Measurements from ENCODE around the gene CTRL.

DNA sequence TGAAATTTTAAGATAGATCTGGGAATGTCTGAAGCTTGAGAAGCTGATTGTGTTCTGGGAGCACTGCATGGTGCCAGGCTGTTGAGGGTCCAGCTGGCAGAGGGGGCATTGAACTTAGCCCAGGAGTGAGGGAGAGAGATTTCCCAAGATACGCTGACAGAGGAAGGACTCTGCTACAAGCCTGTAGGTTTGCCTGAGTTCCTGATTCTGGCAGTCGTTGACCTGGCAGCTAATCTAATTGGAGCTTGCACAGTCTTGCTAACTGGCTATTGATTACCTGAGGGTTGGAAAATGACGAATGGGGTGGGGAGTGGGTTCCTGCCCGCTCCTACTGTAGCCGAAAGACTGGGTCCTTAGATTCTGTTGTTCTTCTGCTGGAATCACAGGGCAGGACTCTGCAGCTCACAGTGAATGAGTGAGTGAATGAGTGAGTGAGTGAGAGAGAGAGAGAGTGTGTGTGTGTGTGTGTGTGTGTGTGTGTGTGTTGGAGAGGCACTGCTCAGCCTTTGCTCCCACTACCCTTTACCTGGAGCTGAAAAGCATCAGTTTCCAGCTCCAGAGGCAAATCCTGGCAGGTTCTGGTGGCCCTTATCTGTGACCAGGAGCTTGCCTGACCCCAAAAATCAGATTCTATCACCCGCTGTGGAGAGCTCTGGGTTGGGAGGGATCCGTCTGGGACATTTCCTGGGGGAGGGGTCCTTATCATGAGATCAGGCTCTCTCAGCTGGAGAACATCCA lies 16.7 kb downstream of the CTRL start:
- TF ChIP-seq, protein P1, sequence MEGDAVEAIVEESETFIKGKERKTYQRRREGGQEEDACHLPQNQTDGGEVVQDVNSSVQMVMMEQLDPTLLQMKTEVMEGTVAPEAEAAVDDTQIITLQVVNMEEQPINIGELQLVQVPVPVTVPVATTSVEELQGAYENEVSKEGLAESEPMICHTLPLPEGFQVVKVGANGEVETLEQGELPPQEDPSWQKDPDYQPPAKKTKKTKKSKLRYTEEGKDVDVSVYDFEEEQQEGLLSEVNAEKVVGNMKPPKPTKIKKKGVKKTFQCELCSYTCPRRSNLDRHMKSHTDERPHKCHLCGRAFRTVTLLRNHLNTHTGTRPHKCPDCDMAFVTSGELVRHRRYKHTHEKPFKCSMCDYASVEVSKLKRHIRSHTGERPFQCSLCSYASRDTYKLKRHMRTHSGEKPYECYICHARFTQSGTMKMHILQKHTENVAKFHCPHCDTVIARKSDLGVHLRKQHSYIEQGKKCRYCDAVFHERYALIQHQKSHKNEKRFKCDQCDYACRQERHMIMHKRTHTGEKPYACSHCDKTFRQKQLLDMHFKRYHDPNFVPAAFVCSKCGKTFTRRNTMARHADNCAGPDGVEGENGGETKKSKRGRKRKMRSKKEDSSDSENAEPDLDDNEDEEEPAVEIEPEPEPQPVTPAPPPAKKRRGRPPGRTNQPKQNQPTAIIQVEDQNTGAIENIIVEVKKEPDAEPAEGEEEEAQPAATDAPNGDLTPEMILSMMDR (IDR thresholded peaks at IDR 0.05) = no peak
- TF ChIP-seq POLR2A (IDR thresholded peaks at IDR 0.05) = no peak
